Endothelial cell (in vitro differentiated cells): ENCODE results near the gene THEMIS. TPM values are rescaled to one million over a fixed set of nuclear protein-coding genes. Genes with fewer than 3 reads are reported as not detected.

Experiments
- DNase-seq: peaks from one replicate; pipeline ENCODE4 v3.0.0; 2021; ENCODE audit warnings: low spot score
- H3K27ac Mint-ChIP-seq: one replicate; pipeline ENCODE4 v1.8.0; 2021; ENCODE audit warnings: mixed read lengths, inconsistent platforms; ENCODE audit not compliant: unreplicated experiment
- H3K27me3 Mint-ChIP-seq: one replicate; pipeline ENCODE4 v1.8.0; 2021; ENCODE audit warnings: mild to moderate bottlenecking, moderate library complexity, mixed read lengths, inconsistent platforms; ENCODE audit not compliant: unreplicated experiment
- H3K36me3 Mint-ChIP-seq: one replicate; pipeline ENCODE4 v1.8.0; 2021; ENCODE audit warnings: mild to moderate bottlenecking, low read depth, mixed read lengths, inconsistent platforms; ENCODE audit not compliant: unreplicated experiment
- H3K4me1 Mint-ChIP-seq: one replicate; pipeline ENCODE4 v1.8.0; 2021; ENCODE audit warnings: mild to moderate bottlenecking, mixed read lengths, inconsistent platforms; ENCODE audit not compliant: unreplicated experiment
- H3K4me3 Mint-ChIP-seq: one replicate; pipeline ENCODE4 v1.8.0; 2021; ENCODE audit warnings: mild to moderate bottlenecking, mixed read lengths, inconsistent platforms; ENCODE audit not compliant: unreplicated experiment
- H3K9me3 Mint-ChIP-seq: one replicate; pipeline ENCODE4 v1.8.0; 2021; ENCODE audit warnings: mixed read lengths, inconsistent platforms; ENCODE audit not compliant: unreplicated experiment
- CTCF ChIP-seq: fragments of 200-600 bp; sonication (generic); IDR thresholded peaks from one replicate; pipeline ENCODE4 v1.5.0; 2021; ENCODE audit warnings: antibody characterized with exemption; ENCODE audit not compliant: unreplicated experiment
- total RNA-seq: library from RNA; stranded (reverse); fragmentation: NEBNext Ultra II Directional; extraction: Animal tissue kit (Norgen Biotek cat#: 25700); gene quantifications from one replicate; pipeline ENCODE4 v1.2.1, GENCODE V29; 2021; ENCODE audit not compliant: unreplicated experiment

Gene THEMIS
- total RNA-seq, 1 donor from 2014 or later, result not detected

GRCh38 chr6:127776320-127776719, 124.5 kb downstream of the THEMIS start:
- no peak for DNase-seq
- Mint-ChIP-seq H3K27me3 (no peaks in the 10 kb centered on the region), H3K4me1 (no peaks in the 10 kb centered on the region), H3K36me3 (no peaks in the 10 kb centered on the region), H3K9me3 (no peaks in the 10 kb centered on the region), H3K4me3 (no peak overlapping the region), H3K27ac (no peak overlapping the region)
- TF ChIP-seq CTCF, result no peak

DNA sequence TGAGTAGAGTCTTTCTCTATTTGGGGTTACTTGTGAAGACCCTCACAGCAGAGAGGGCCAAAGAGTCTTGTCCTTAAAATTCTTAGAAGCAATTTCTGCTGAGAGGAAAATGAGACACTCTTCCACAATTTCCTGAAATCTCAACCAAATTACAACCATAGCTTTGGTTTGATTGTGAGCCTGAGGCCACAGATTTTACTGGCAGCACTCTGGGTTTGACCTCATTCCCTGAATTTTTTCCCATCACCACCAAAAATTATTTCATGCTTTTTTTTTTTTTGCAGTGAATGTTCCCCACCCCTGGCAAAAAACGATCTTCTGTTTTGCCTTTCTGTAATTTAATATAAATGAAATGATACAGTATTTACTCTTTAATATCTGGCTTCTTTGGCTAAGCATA, 125.5 kb downstream of the THEMIS start:
- Mint-ChIP-seq H3K27me3 (no peaks in the 10 kb centered on the region), H3K27ac (no peak overlapping the region), H3K4me3 (no peak overlapping the region), H3K36me3 (no peaks in the 10 kb centered on the region), H3K9me3 (no peaks in the 10 kb centered on the region), H3K4me1 (peaks cover 2% of the 10 kb centered on the region)
- DNase-seq, result no peak
- no peak for TF ChIP-seq CTCF

DNA sequence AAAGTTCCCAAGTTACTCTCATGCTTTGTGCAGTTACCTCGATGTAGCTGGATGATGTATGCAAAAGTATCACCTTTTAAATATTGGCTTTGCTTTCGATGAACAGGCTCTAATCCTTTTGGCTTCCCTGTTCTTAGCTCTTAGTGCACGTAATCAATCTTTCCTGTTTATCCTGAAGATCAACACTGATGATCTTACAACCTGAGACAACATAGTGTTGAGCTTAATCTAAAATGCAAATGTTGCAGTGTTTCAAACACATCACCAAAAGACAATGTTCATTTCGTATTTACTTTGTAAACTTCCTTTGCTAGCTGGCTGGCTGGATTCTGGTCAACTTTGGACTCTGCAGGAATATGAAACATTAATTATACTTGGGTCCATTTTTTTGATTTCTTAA, 132.1 kb downstream of the THEMIS start:
- Mint-ChIP-seq H3K36me3 (no peaks in the 10 kb centered on the region), H3K27ac (no peak overlapping the region), H3K27me3 (peaks cover 2% of the 10 kb centered on the region), H3K4me1 (peaks cover 9% of the 10 kb centered on the region), H3K9me3 (no peaks in the 10 kb centered on the region), H3K4me3 (no peak overlapping the region)
- TF ChIP-seq CTCF, result no peak
- no peak for DNase-seq

GRCh38 chr6:127768223-127768622, 132.6 kb downstream of the THEMIS start:
- no peaks in the 10 kb centered on the region for H3K9me3 Mint-ChIP-seq
- H3K27me3 Mint-ChIP-seq, result peaks cover 2% of the 10 kb centered on the region
- H3K36me3 Mint-ChIP-seq, result no peaks in the 10 kb centered on the region
- H3K4me3 Mint-ChIP-seq, result no peak overlapping the region
- peaks cover 9% of the 10 kb centered on the region for H3K4me1 Mint-ChIP-seq
- no peak for DNase-seq
- TF ChIP-seq CTCF, result no peak
- H3K27ac Mint-ChIP-seq, result no peak overlapping the region

DNA sequence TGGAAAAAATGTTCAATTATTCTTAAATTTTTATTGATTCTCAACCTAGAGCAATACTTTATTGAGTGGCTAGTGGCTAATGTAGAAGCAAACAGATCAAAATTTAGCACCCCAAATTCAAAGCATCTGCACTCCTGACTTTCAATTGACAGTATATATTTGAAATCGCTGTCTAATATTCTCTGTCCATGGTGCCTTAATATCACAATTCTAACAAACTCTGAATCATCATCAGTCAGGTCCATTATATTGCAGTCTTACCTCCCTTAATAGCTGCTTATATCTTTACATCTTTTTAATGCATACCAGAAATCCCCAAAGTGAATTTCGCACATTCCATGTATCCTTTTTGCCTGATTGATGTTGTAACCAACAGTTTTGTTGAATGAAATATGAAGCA, 134.9 kb downstream of the THEMIS start:
- peaks cover 9% of the 10 kb centered on the region for H3K4me1 Mint-ChIP-seq
- no peaks in the 10 kb centered on the region for H3K9me3 Mint-ChIP-seq
- no peaks in the 10 kb centered on the region for H3K36me3 Mint-ChIP-seq

More for the DNA sequence above, 134.9 kb downstream of the THEMIS start:
- DNase-seq, result no peak
- TF ChIP-seq CTCF, result no peak
- Mint-ChIP-seq H3K27me3 (peaks cover 2% of the 10 kb centered on the region), H3K4me3 (no peak overlapping the region), H3K27ac (no peak overlapping the region)
